ENCODE measurements around the gene RETREG1. TPM values are rescaled to one million over a fixed set of nuclear protein-coding genes. Genes with fewer than 3 reads are reported as not detected.

RETREG1 gene
- total RNA-seq, 8 experiments from 2014 or later: 5.5 to 62.9 (median 9.7) TPM

DNA sequence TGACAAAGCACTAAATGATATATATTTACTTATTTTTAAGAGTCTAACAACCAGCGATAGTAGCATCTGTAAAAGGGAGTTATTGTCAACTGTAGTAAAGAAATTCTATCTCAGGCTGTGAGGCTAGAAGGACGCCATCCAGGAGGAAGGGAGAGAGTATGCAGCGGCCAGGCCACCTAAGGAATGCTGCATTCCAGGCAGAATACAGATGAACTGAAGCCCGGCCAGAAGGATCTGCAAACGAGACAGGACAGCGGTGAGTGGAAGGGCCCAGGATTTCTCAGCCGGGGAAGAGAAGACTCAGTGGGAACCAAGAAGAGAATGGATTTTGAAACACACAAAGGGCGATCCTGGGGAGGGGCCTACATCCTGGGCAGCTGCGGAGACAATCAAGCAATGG, 7.4 kb downstream of the RETREG1 start:
- ATAC-seq (replicated peaks in 6 of 8): no peak
- H3K4me1 ChIP-seq (replicated peaks in 1 of 2): no peaks in the 10 kb centered on the region
- in situ Hi-C loops (cut with MboI; ENCODE audit: low pct_unique_long_range_greater_than_20kb in 2 of 9, low sequenced_read_pairs in 9 of 9, unreplicated experiment in 9 of 9): no loop called here
- H3K27ac ChIP-seq: no peak overlapping the region
- no peak overlapping the region for H3K4me3 ChIP-seq
- 27 to 100% (median 74%) methylated on average over 1 to 7 of the region's 9 CpGs; no CpG with 5 or more reads in 1 of the 10 experiments for WGBS, 10 experiments

DNA sequence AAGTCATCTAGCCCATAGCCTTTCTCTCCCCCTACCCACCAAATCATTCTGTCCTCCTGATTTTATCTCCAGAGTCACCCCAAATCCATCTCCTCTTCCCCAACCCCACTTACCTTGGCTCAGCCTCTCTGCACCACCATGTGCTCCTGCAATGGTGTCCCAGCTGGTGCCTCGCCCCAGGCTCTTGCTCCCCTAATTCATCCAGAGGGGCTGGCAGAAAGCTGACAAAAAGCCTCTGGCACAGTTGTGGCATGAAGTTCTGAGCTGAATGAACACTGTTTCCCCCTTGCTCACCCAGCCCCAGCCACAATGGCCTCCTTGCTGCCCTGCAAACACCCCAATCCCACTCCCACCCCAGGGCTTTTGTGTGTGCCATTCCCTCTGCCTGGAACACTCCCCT, 10.2 kb downstream of the RETREG1 start:
- Histone ChIP-seq H3K4me1 (replicated peaks in 1 of 2) (no peaks in the 10 kb centered on the region), H3K4me3 (no peak overlapping the region), H3K27ac (no peak overlapping the region)
- no peak for ATAC-seq (replicated peaks in 6 of 8)
- WGBS, 10 experiments: 40 to 100% (median 63%) methylated on average over 1 of the region's 1 CpG; no CpG with 5 or more reads in 7 of the 10 experiments
- in situ Hi-C loops (cut with MboI; ENCODE audit: low pct_unique_long_range_greater_than_20kb in 2 of 9, low sequenced_read_pairs in 9 of 9, unreplicated experiment in 9 of 9): no loop called here

DNA sequence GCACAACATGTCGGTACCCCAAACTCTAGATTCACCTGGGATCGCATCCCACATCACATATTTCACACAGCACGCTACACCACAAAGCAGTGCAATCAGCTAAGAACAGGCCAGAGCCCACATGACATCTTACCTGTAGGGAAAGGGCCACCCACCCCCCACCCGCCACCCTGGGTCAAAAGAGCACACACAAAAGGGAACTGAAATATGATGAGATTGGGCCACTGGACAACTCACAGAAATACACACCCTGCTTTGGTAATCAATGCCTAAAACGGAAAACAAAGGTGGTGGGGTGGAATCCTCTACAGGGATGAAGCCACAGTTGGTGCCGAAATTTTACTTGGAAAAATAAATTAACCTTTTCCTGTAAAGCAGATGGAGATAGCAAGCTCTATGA, 13.1 kb downstream of the RETREG1 start:
- Histone ChIP-seq H3K4me1 (replicated peaks in 1 of 2) (peaks cover 0 to 5% of the 10 kb centered on the region in 2 donors), H3K4me3 (no peak overlapping the region), H3K27ac (no peak overlapping the region)
- in situ Hi-C loops (cut with MboI; ENCODE audit: low pct_unique_long_range_greater_than_20kb in 2 of 9, low sequenced_read_pairs in 9 of 9, unreplicated experiment in 9 of 9): no loop called here
- no peak for ATAC-seq (replicated peaks in 6 of 8)
- WGBS, 10 experiments: 40 to 100% (median 65%) methylated on average over 1 to 2 of the region's 6 CpGs; no CpG with 5 or more reads in 2 of the 10 experiments

DNA sequence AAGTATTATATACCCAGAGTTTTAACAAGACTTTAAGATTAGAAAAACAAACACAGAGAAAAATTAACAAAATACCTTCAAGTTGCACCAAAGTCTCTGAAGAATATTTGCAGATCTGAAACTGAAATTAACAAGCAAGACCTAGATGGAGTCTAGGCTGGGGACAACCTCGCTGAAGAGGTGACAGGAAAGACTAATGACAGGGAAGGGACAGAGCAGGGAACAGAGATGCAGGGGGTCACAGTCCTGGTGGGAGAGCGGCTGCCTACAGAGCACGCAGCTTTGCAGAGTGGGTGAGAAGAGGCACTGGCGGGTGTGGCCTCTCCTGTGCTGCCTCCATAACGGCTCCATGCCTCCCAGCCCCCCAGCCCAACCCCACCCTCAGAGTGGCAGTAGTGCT, 13.5 kb downstream of the RETREG1 start:
- no peak for ATAC-seq (replicated peaks in 6 of 8)
- Histone ChIP-seq H3K27ac (no peak overlapping the region), H3K4me1 (replicated peaks in 1 of 2) (peaks cover 0 to 5% of the 10 kb centered on the region in 2 donors), H3K4me3 (no peak overlapping the region)
- in situ Hi-C loops (cut with MboI; ENCODE audit: low pct_unique_long_range_greater_than_20kb in 2 of 9, low sequenced_read_pairs in 9 of 9, unreplicated experiment in 9 of 9): no loop called here
- 33 to 80% (median 61%) methylated on average over 1 to 4 of the region's 5 CpGs; no CpG with 5 or more reads in 2 of the 10 experiments for WGBS, 10 experiments

DNA sequence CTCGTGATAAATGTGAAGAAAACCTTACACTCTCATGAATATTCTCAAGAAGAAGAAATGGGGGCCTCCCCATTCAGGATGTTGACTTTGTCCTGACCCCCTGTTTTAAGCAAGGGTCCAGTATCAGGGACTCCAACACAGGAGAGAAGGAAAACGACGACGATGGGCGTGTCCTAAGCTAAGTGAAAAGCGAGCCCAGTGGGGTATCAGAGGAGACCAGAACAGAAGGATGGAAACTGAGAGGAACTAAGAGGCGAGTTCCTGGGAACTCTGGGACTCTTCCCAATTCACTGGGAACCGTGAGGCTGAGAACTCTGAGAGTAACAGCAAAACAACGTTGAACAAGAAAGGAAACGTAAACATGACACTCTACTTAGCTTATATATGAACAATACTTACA, 14.6 kb downstream of the RETREG1 start:
- no peak overlapping the region for H3K27ac ChIP-seq
- H3K4me1 ChIP-seq (replicated peaks in 1 of 2): peaks cover 0 to 5% of the 10 kb centered on the region in 2 donors
- in situ Hi-C loops (cut with MboI; ENCODE audit: low pct_unique_long_range_greater_than_20kb in 2 of 9, low sequenced_read_pairs in 9 of 9, unreplicated experiment in 9 of 9): no loop called here
- no peak overlapping the region for H3K4me3 ChIP-seq
- no peak for ATAC-seq (replicated peaks in 6 of 8)
- WGBS, 10 experiments: 42 to 87% (median 69%) methylated on average over 1 to 10 of the region's 10 CpGs; no CpG with 5 or more reads in 3 of the 10 experiments

DNA sequence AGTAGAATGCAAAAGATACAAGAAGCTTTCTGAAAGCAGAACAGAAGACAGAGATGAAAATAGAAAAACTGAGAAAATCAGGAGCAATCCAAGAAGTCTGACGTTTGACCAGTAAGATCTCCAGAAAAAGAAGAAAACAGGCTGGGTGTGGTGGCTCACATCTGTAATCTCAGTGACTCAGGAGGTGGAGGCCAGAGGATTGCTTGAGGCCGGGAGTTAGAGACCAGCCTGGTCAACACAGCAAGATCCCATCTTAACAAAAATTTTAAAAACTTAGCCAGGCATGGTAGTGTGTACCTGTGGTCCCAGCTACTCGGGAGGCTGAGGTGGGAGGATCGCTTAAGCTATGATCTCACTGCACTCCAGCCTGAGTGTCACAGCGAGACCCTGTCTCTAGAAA, 15.9 kb downstream of the RETREG1 start:
- Histone ChIP-seq H3K4me1 (replicated peaks in 1 of 2) (peaks cover 0 to 5% of the 10 kb centered on the region in 2 donors), H3K27ac (no peak overlapping the region), H3K4me3 (no peak overlapping the region)
- peak in 2 of 8 experiments; percentile 69 to 72 for ATAC-seq (replicated peaks in 6 of 8)
- 17 to 100% (median 83%) methylated on average over 1 to 3 of the region's 5 CpGs; no CpG with 5 or more reads in 1 of the 10 experiments for WGBS, 10 experiments
- in situ Hi-C loops (cut with MboI; ENCODE audit: low pct_unique_long_range_greater_than_20kb in 2 of 9, low sequenced_read_pairs in 9 of 9, unreplicated experiment in 9 of 9): no loop called here

DNA sequence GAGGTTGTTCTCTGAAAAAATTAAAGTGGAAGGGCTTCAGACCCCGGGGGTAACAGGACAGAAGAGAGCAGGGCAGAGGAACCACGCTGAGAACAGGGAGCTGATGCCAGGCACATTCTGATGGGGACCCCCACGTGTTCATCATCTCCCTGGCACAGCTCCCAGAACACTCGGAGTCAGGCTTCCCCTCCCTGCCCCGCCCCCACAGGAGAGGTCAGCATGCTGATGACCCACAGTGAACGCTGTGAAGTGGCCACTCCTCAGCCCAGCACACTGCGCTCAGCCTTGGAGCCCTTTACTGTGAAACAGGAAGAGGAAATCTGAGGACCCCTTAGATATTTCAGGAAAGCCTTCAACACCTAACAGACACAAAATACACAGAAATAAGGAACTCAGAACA, 16.4 kb downstream of the RETREG1 start:
- in situ Hi-C loops (cut with MboI; ENCODE audit: low pct_unique_long_range_greater_than_20kb in 2 of 9, low sequenced_read_pairs in 9 of 9, unreplicated experiment in 9 of 9): no loop called here
- Histone ChIP-seq H3K4me1 (replicated peaks in 1 of 2) (peaks cover 0 to 5% of the 10 kb centered on the region in 2 donors), H3K4me3 (no peak overlapping the region), H3K27ac (no peak overlapping the region)
- 20 to 83% (median 30%) methylated on average over 1 to 5 of the region's 7 CpGs; no CpG with 5 or more reads in 3 of the 10 experiments for WGBS, 10 experiments
- ATAC-seq (replicated peaks in 6 of 8): peak in 7 of 8 experiments; percentile 56 to 86 (median 65)

DNA sequence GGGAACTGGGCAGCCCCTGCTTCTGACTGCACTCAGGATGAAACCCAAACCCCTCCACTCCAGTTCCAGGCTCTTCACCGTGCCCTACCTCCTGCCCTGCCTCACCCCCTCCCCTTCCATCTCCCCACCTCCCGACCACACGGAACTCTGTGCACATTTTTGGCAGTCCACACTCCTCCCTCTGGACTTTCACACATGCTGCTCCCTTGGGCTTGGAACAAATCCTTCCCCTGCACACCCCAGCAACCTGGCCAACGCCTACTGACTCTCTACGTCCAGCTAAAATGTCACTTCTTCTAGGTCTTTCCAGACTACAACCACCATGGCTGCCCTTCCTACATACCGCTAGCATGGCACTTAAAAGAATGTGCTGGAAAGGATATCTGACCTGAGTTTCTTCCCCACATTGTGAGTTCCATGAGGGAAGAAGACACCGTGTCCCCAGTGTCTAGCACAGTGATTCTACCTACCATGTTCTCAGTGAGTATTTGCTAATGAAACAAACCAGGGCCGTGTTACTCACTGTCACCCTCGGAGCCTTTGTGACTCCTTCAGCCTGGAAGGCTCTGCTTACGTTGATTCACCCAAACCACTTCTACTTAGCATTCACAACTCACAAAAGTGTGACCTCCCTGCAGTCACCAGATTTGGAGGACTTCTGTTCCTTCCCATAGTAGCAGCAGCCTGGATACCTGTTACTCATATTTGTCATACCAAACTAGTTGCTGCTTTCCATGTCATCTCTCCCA, 18.7 kb downstream of the RETREG1 start:
- 40 to 100% (median 87%) methylated on average over 1 to 7 of the region's 10 CpGs; no CpG with 5 or more reads in 2 of the 10 experiments for WGBS, 10 experiments
- Histone ChIP-seq H3K4me3 (no peak overlapping the region), H3K27ac (no peak overlapping the region), H3K4me1 (replicated peaks in 1 of 2) (peaks cover 0 to 5% of the 10 kb centered on the region in 2 donors)
- in situ Hi-C loops (cut with MboI; ENCODE audit: low pct_unique_long_range_greater_than_20kb in 2 of 9, low sequenced_read_pairs in 9 of 9, unreplicated experiment in 9 of 9): no loop called here
- ATAC-seq (replicated peaks in 6 of 8): no peak

DNA sequence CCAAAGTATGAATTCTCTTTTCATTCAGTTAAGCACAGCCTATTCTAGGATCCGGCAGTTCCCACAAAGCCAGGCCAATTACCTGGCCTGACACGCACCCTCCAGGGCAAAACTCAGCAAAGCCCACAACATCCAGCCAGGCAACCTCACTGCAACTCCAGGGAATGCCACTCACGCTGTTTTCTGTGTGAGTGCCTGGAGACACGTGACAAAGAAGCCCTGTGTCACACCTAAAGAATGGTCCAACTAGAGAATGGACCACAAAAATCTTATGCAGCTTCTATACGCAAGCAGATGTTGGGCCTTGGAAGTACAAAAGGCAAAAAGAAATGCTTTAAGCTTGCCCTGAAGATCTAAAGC, 20.2 kb downstream of the RETREG1 start:
- Histone ChIP-seq H3K4me1 (replicated peaks in 1 of 2) (peaks cover 0 to 5% of the 10 kb centered on the region in 2 donors), H3K27ac (no peak overlapping the region), H3K4me3 (no peak overlapping the region)
- peak in 2 of 8 experiments; percentile 28 to 70 for ATAC-seq (replicated peaks in 6 of 8)
- WGBS, 10 experiments: 20 to 86% (median 63%) methylated on average over 1 to 5 of the region's 5 CpGs; no CpG with 5 or more reads in 2 of the 10 experiments
- in situ Hi-C loops (cut with MboI; ENCODE audit: low pct_unique_long_range_greater_than_20kb in 2 of 9, low sequenced_read_pairs in 9 of 9, unreplicated experiment in 9 of 9): no loop called here

DNA sequence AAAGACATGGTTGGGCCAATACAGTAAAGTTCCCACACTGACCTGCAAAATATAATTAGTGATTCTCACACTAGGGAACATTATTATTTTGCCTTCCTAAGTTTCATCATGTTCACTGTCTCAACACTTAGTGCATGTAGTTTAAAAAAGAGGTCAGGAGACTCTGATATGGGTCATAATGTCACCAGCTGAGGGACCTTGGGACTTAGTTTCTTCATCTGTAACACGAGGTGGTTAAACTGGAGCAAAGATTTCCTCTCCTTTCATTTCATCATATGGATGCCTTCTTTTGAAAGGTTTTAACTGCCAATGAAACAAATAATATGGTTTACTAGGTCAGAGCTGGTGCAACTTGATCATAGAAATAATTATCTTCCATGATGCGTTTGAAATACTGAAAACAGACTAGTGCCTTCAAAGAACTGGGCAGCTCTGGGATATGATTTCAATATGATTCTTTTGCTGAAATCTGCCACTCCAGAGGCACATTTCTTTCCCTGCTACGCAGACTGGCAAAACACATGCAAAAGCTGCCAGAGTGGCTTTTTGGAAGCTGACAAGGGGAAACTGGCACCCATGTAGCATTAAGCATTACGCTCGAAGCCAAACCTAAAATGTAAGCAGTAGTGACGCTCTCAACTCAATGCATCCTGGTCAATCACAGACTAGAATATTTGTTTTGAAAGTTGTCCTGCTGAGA, 20.8 kb downstream of the RETREG1 start:
- Histone ChIP-seq H3K4me3 (no peak overlapping the region), H3K4me1 (replicated peaks in 1 of 2) (peaks cover 0 to 5% of the 10 kb centered on the region in 2 donors), H3K27ac (no peak overlapping the region)
- no peak for ATAC-seq (replicated peaks in 6 of 8)
- in situ Hi-C loops (cut with MboI; ENCODE audit: low pct_unique_long_range_greater_than_20kb in 2 of 9, low sequenced_read_pairs in 9 of 9, unreplicated experiment in 9 of 9): no loop called here
- 10 to 100% (median 92%) methylated on average over 1 to 5 of the region's 6 CpGs; no CpG with 5 or more reads in 1 of the 10 experiments for WGBS, 10 experiments

DNA sequence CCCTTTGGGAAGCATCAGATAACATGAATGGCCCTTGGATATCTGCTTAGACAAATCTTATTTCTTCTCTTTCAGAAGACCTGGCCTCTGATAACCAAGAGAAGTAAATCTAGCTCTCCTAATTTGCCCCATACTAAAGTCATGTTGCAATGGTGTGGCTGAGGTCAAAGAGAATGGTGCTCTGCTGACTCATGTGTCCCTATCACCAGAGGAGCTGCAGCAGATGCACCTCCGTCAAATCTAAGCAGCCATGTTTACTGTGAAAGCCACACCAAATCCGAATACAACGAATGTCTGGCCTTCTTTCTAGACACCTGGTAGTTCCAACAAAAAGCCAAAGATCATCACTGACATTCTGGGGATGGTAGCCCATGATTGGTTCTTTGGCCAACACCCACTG, 23.2 kb downstream of the RETREG1 start:
- Histone ChIP-seq H3K4me1 (replicated peaks in 1 of 2) (no peaks in the 10 kb centered on the region), H3K4me3 (no peak overlapping the region), H3K27ac (no peak overlapping the region)
- ATAC-seq (replicated peaks in 6 of 8): no peak
- in situ Hi-C loops (cut with MboI; ENCODE audit: low pct_unique_long_range_greater_than_20kb in 2 of 9, low sequenced_read_pairs in 9 of 9, unreplicated experiment in 9 of 9): no loop called here
- 60 to 100% (median 77%) methylated on average over 1 to 3 of the region's 3 CpGs; no CpG with 5 or more reads in 2 of the 10 experiments for WGBS, 10 experiments

DNA sequence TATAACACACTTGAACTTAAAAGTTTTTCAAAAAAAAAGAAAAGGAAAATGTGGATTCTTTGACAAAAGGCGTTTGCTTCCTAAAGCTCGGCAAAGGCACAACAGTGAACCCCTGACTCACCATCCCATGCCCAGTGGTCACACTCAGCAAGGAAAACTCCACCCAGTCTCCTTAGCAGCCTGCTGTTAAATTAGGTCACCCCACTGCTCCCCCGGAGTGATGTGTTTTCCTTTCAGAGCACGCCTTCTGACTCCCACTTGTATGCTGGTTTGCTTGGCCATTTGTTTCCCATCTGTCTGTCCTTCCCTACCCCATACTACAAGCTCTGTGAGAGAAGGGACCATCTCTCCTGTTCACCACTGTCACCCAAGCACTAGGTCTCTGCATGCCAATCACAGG, 23.8 kb downstream of the RETREG1 start:
- no peak overlapping the region for H3K27ac ChIP-seq
- no peak overlapping the region for H3K4me3 ChIP-seq
- peak in 6 of 8 experiments; percentile 22 to 93 (median 58) for ATAC-seq (replicated peaks in 6 of 8)
- in situ Hi-C loops (cut with MboI; ENCODE audit: low pct_unique_long_range_greater_than_20kb in 2 of 9, low sequenced_read_pairs in 9 of 9, unreplicated experiment in 9 of 9): no loop called here
- WGBS, 10 experiments: 0 to 100% (median 55%) methylated on average over 1 to 3 of the region's 4 CpGs; no CpG with 5 or more reads in 4 of the 10 experiments
- no peaks in the 10 kb centered on the region for H3K4me1 ChIP-seq (replicated peaks in 1 of 2)

DNA sequence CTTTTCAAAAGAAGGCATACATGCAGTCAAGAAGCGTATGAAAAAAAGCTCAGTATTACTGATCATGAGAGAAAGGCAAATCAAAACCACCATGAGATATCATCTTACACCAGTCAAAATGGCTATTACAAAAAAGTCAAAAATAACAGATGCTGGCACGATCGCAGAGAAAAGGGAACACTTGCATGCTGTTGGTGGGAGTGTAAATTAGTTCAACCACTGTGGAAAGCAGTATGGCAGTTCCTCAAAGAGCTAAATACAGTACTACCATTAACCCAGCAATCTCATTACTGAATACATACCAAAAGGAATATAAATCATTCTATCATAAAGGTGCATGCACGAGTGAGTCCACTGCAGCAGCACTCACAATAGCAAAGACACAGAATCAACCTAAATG, 24.5 kb downstream of the RETREG1 start:
- Histone ChIP-seq H3K4me3 (no peak overlapping the region), H3K4me1 (replicated peaks in 1 of 2) (no peaks in the 10 kb centered on the region), H3K27ac (no peak overlapping the region)
- WGBS, 10 experiments: 60 to 100% (median 82%) methylated on average over 1 to 4 of the region's 4 CpGs; no CpG with 5 or more reads in 3 of the 10 experiments
- in situ Hi-C loops (cut with MboI; ENCODE audit: low pct_unique_long_range_greater_than_20kb in 2 of 9, low sequenced_read_pairs in 9 of 9, unreplicated experiment in 9 of 9): no loop called here
- no peak for ATAC-seq (replicated peaks in 6 of 8)
